GM20000 (cell line): ENCODE measurements around the gene DST.
"Not testable (repeated sequence)": the region's sequence is repeated elsewhere in the genome, so short reads cannot be mapped to it uniquely, and the experiment has no call there.

Source experiments
- DNase-seq: peaks from one replicate; pipeline ENCODE4 v3.0.0; 2012; ENCODE audit warnings: low spot score
- CTCF ChIP-seq: IDR thresholded peaks from 2 replicates; pipeline ENCODE4 v1.5.1; 2012; ENCODE audit warnings: mild to moderate bottlenecking, control low read depth; ENCODE audit errors: extremely low read depth, missing control alignments

DST gene

DNA sequence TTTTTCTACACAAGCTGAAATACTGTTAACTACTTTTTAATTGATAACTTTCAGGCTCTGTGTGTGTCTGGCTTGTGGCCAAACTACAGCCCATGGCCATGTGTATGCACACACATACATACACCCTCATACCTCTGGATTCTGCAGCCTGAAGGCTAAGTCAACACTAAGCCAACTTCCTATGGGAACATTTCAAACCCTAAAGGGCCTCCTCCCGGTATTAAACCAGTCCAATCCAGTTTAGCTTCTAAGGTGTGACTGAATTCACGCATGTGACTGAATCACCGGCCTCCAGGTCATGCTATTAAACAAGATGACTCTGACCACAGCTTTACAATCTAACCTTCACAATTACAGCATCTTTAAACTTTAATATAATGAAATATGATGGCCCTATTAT is 20.7 kb upstream of the DST start:
- TF ChIP-seq CTCF: no peak
- DNase-seq: no peak

GRCh38 chr6:56661338-56661737 is 18.6 kb upstream of the DST start:
- DNase-seq: not testable (repeated sequence)

GRCh38 chr6:56660381-56660730 is 17.7 kb upstream of the DST start:
- no peak for DNase-seq
- no peak for TF ChIP-seq CTCF

DNA sequence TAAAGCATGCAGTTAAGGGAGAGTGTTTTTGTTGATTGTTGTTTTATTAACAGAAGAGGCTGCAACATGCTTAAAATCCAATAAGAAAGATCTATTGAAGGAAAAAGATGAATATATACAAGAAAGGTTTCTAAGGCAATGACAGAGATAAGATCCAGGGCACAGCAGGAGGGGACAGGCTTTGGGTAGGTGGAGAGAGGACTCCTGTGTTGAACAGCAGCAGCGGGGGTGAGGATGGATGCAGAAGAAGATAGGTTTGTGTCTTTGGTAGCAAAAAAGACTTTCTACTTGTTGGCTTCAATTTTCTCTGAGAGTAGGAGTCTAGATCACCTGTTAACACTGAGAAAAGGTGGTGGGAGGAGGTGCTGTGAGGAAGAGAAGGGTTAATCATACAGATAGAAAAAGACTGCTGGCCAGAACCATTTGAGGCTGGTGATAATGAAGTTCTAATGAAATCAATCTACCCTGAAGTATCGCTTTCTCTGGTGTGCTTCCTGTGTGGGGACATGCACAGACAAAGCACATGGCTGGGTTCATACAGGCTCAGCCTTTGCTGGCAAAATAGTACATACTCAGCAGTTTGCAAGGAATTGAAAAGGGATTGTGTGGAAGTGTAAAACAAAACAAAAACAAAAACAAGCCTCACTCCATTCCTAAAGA is 17.2 kb upstream of the DST start:
- DNase-seq: peak; percentile 30
- no peak for TF ChIP-seq CTCF

DNA sequence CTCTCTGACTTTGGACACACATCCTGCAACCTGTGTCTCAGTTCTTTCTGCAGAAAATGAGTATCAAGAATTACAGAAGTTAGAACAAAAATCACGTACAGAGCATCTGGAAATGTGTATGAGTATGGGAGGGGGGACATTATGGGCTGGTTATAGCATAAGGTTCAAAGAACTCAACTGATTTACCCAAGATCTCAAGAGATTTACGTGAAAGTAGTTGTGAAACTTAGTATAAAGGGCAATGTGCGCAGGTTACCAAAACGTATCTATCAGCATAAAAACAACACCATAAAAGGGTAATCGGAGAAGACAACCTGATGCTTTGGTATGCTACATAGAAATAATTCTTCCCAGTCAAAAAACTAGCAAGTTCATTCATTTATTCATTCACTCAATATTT is 15.6 kb upstream of the DST start:
- no peak for TF ChIP-seq CTCF
- no peak for DNase-seq

DNA sequence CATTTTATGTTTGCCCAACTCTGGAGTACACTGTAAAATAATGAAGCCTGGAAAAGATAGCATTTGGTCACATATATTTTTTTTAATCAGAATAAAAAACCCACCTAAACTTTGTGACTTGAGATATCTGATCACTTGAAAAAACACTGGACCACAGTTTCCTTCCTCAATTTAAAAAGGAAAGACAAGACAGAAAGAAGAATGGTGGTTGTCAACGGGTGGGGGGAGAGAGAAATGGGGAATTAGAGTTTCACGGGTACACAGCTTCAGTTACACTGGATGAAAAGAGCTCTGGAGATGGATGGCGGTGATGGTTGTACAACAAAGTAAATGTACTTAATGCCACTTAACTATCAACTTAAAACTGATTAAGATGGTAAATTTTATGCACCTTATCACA is 14.7 kb upstream of the DST start:
- no peak for DNase-seq
- no peak for TF ChIP-seq CTCF

DNA sequence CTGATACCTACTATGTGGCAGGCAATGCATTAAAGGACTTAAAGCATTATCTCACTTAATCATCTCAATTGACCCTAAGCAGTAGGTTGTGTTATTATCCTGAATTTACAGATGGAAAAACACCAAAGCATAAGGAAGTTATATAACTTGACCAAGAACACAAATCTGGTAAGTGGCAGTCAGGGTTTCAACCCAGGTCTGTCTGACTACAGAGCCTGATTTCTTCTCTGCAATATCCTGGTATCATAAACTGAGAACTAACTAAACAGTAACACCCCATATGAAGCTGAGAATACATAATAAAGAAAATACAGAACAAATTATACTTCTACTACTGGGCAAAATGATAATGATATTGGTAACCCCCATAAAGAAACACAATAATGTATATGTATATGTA is 13.8 kb upstream of the DST start:
- DNase-seq: no peak

DNA sequence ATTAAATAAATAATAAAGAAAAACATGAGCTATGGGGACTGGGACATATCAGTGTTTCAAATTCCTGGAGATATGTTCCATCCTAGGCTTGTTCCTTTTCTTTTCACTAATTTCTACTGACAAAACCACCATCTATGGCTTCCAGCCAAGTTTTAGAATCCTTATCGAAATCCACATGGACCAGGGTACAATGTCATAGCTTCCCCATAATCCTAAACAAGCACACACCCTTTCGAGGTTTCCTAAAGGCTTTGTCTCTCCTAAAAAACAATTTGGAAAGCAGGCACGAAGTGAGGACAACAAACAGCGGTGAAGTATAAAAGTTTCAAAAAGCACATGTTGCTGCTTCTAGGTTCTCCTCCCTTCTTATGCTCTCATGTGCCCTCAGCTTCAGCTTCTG is 13.3 kb upstream of the DST start:
- TF ChIP-seq CTCF: no peak
- no peak for DNase-seq

More for the DNA sequence above, 13.8 kb upstream of the DST start:
- no peak for TF ChIP-seq CTCF
